CD4-positive, alpha-beta T cell (primary cell): ENCODE results near the gene EMP3. TPM values are rescaled to one million over a fixed set of nuclear protein-coding genes. Genes with fewer than 3 reads are reported as not detected.

Source experiments
- ATAC-seq: fragments of 200-7000 bp; cut with Tn5 transposase; one replicate; pipeline ENCODE4 v1.10.0; 2022; ENCODE audit warnings: mild to moderate bottlenecking; ENCODE audit not compliant: poor library complexity
- CTCF ChIA-PET: fragments of 350-600 bp; sonication (Branson Sonifier 250); formaldehyde crosslinking; loops from one replicate; lab custom pipeline; 2021; ENCODE audit warnings: antibody characterized with exemption, inconsistent platforms; lab: Charles Lee
- POLR2A ChIA-PET: fragments of 350-600 bp; sonication (Branson Sonifier 250); formaldehyde crosslinking; loops from one replicate; lab custom pipeline; 2021; ENCODE audit warnings: antibody characterized with exemption, inconsistent platforms; lab: Charles Lee
- DNase-seq, 14 experiments: peaks; one replicate each; pipeline ENCODE4 v3.0.0-alpha.2; 2013 to 2020; ENCODE audit warnings: mixed read lengths in 2 of 14
- H3K27ac ChIP-seq, 2 donors: one replicate each; pipeline versions ENCODE4 v1.5.1 to v1.7.0; 2013; ENCODE audit warnings: low read length in 2 of 2, low read depth in 1 of 2, mild to moderate bottlenecking in 1 of 2
- H3K27me3 ChIP-seq, 2 experiments: 1 replicate in 1 of 2; 2 replicates in 1 of 2; pipeline versions ENCODE4 v1.6.1 to v1.7.0; 2013; ENCODE audit warnings: low read length in 2 of 2, control low read depth in 1 of 2, mild to moderate bottlenecking in 1 of 2, moderate library complexity in 1 of 2; ENCODE audit not compliant: insufficient read depth in 2 of 2, control insufficient read depth in 1 of 2
- H3K36me3 ChIP-seq: one replicate; pipeline ENCODE4 v1.6.1; 2013; ENCODE audit warnings: low read length, control low read depth; ENCODE audit not compliant: insufficient read depth
- H3K4me1 ChIP-seq: one replicate; pipeline ENCODE4 v1.6.1; 2013; ENCODE audit warnings: low read length, control low read depth; ENCODE audit not compliant: insufficient read depth
- H3K4me3 ChIP-seq: one replicate; pipeline ENCODE4 v1.5.1; 2013; ENCODE audit warnings: mild to moderate bottlenecking, low read length, moderate library complexity
- H3K9me3 ChIP-seq, 2 experiments: 1 replicate in 1 of 2; 2 replicates in 1 of 2; pipeline versions ENCODE4 v1.6.1 to v1.7.0; 2013; ENCODE audit warnings: low read length in 2 of 2, mild to moderate bottlenecking in 2 of 2, control low read depth in 1 of 2, moderate library complexity in 1 of 2; ENCODE audit not compliant: control insufficient read depth in 1 of 2, insufficient read depth in 1 of 2
- H3K27ac Mint-ChIP-seq: one replicate; pipeline ENCODE4 v1.8.0; 2020; ENCODE audit warnings: mixed read lengths
- H3K27me3 Mint-ChIP-seq: one replicate; pipeline ENCODE4 v1.8.0; 2021; ENCODE audit warnings: mixed read lengths
- H3K36me3 Mint-ChIP-seq: one replicate; pipeline ENCODE4 v1.8.0; 2021; ENCODE audit warnings: low read depth, mixed read lengths
- H3K4me1 Mint-ChIP-seq: one replicate; pipeline ENCODE4 v1.8.0; 2021; ENCODE audit warnings: low read depth, mixed read lengths
- H3K4me3 Mint-ChIP-seq: one replicate; pipeline ENCODE4 v1.8.0; 2020; ENCODE audit warnings: mild to moderate bottlenecking, mixed read lengths
- H3K9me3 Mint-ChIP-seq: one replicate; pipeline ENCODE4 v1.8.0; 2020; ENCODE audit warnings: mixed read lengths
- CTCF ChIP-seq: fragments of 200-600 bp; IDR thresholded peaks from one replicate; pipeline ENCODE4 v1.8.0; 2022; ENCODE audit warnings: antibody characterized with exemption, mild to moderate bottlenecking
- intact Hi-C, 2 experiments: fragments of 100-400 bp; cut with DNase I in 1 of 2; cut with micrococcal nuclease in 1 of 2; formaldehyde crosslinking; loops; one replicate each; pipeline versions ENCODE4 v1.15.1 to v1.9.0; 2023 to 2025; cut with DNase I, micrococcal nuclease
- total RNA-seq, 174 experiments: library from RNA in 2 of 174; stranded (reverse) in 2 of 174; gene quantifications; one replicate each; pipeline ENCODE4 v1.2.3 and lab custom pipeline; 2021 to 2026

The EMP3 gene
- total RNA-seq, 2 experiments from 2014 or later: 185 to 201 TPM

- peak overlapping the region; percentile 89 for H3K4me3 Mint-ChIP-seq
- DNase-seq (peak; percentile 89 to 97 (median 95)), ATAC-seq (peak; percentile 56)
- TF ChIP-seq CTCF: peak; percentile 84
- peaks cover 37% of the 10 kb centered on the region for H3K36me3 Mint-ChIP-seq
- Histone ChIP-seq H3K9me3 (no peaks in the 10 kb centered on the region), H3K36me3 (peaks cover 22% of the 10 kb centered on the region), H3K4me3 (peak overlapping the region; percentile 97), H3K27me3 (no peaks in the 10 kb centered on the region), H3K27ac (peak overlapping the region; percentile 97), H3K4me1 (peaks cover 58% of the 10 kb centered on the region)
- H3K27ac Mint-ChIP-seq: peak overlapping the region; percentile 99
- H3K4me1 Mint-ChIP-seq: peaks cover 47% of the 10 kb centered on the region
- intact Hi-C loops: loop anchor here (1.0 to 5.0 kb wide), 8 partner anchors 8 to 304 kb away; partner anchors contain the start of genes TMEM143 (in 2 of the 2), CYTH2 (in 1 of the 2), DBP (in 1 of the 2) and EMP3 (in 1 of the 2)
- POLR2A ChIA-PET: interaction anchor here (0.6 to 6.4 kb wide), 28 partner anchors 10 to 312 kb away, joined by 3 to 360 read pairs (median 4); partner anchors contain the start of genes CA11, CARD8, DBP and EMP3
- CTCF ChIA-PET: interaction anchor here (0.7 to 4.0 kb wide), 19 partner anchors 12 to 136 kb away, joined by 3 to 159 read pairs (median 6); partner anchors contain the start of genes EMP3, KDELR1, SYNGR4 and TMEM143
- H3K27me3 Mint-ChIP-seq: no peaks in the 10 kb centered on the region
- H3K9me3 Mint-ChIP-seq: no peaks in the 10 kb centered on the region
Observed at GRCh38 chr19:48333467-48334384, 8.4 kb downstream of the EMP3 start.

- intact Hi-C loops: no loop called here
- CTCF ChIA-PET: no interaction called here
- H3K36me3 Mint-ChIP-seq: peaks cover 2% of the 10 kb centered on the region
- TF ChIP-seq CTCF: no peak
- Histone ChIP-seq H3K4me1 (peaks cover 16% of the 10 kb centered on the region), H3K27me3 (no peaks in the 10 kb centered on the region), H3K9me3 (no peaks in the 10 kb centered on the region), H3K27ac (no peak overlapping the region), H3K36me3 (peaks cover 6% of the 10 kb centered on the region), H3K4me3 (no peak overlapping the region)
- DNase-seq (no peak), ATAC-seq (no peak)
- H3K27me3 Mint-ChIP-seq: no peaks in the 10 kb centered on the region
- H3K4me1 Mint-ChIP-seq: peaks cover 7% of the 10 kb centered on the region
- no peak overlapping the region for H3K4me3 Mint-ChIP-seq
- no peak overlapping the region for H3K27ac Mint-ChIP-seq
- H3K9me3 Mint-ChIP-seq: no peaks in the 10 kb centered on the region
- POLR2A ChIA-PET: no interaction called here
Observed at GRCh38 chr19:48338253-48338755, 13.0 kb downstream of the EMP3 start.

DNA sequence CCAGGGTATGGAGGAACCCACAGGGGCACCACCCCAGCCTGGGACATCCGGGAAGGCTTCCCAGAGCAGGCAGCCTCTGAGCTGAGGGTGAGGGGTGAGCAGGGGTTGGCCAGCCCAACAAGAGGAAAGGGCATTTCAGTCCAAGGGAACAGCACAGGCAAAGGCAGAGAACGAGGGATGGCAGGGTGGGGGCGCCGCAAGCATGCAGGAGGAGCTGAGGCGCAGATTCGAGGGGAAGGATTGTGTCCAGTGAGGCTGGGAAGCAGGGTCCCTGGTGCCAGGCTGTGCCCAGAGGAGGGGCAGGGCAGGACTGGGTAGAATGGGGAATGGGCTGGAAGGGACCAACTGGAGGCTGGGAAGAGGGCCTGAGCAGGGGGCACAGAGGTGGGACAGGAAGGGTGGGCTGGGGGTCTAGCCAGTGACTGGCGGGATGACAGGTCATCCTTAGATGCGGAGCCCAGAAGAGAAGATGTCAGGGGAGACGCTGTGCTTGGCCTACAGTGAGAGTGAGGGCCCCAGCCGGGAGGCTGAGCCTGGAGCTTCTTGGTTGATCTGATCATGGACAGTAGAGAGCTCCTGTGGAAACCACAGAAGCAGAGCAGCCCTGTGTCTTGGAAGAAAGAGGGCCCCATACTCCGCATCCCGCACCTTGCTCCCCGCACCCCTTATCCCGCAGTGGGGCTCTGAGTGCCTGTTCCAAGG lies 13.6 kb downstream of the EMP3 start:
- CTCF ChIA-PET: no interaction called here
- intact Hi-C loops: no loop called here

More for the DNA sequence above, 13.6 kb downstream of the EMP3 start:
- Mint-ChIP-seq H3K27ac (no peak overlapping the region), H3K4me3 (no peak overlapping the region), H3K36me3 (peaks cover 5% of the 10 kb centered on the region), H3K4me1 (peaks cover 7% of the 10 kb centered on the region), H3K27me3 (no peaks in the 10 kb centered on the region), H3K9me3 (no peaks in the 10 kb centered on the region)
- H3K9me3 ChIP-seq: no peaks in the 10 kb centered on the region
- peaks cover 9% of the 10 kb centered on the region for H3K4me1 ChIP-seq
- peaks cover 6% of the 10 kb centered on the region for H3K36me3 ChIP-seq
- no peak overlapping the region for H3K27ac ChIP-seq
- no peak overlapping the region for H3K4me3 ChIP-seq
- ATAC-seq (no peak), DNase-seq (no peak)
- H3K27me3 ChIP-seq: no peaks in the 10 kb centered on the region
- no peak for TF ChIP-seq CTCF
- POLR2A ChIA-PET: no interaction called here
